Endothelial cell (in vitro differentiated cells): ENCODE measurements around the gene TMEM176B. TPM values are rescaled to one million over a fixed set of nuclear protein-coding genes. Genes with fewer than 3 reads are reported as not detected.

Experiments
- DNase-seq: peaks from one replicate; pipeline ENCODE4 v3.0.0; 2021; ENCODE audit warnings: low spot score
- H3K27ac Mint-ChIP-seq: one replicate; pipeline ENCODE4 v1.8.0; 2021; ENCODE audit warnings: mixed read lengths, inconsistent platforms; ENCODE audit not compliant: unreplicated experiment
- H3K27me3 Mint-ChIP-seq: one replicate; pipeline ENCODE4 v1.8.0; 2021; ENCODE audit warnings: mild to moderate bottlenecking, moderate library complexity, mixed read lengths, inconsistent platforms; ENCODE audit not compliant: unreplicated experiment
- H3K36me3 Mint-ChIP-seq: one replicate; pipeline ENCODE4 v1.8.0; 2021; ENCODE audit warnings: mild to moderate bottlenecking, low read depth, mixed read lengths, inconsistent platforms; ENCODE audit not compliant: unreplicated experiment
- H3K4me1 Mint-ChIP-seq: one replicate; pipeline ENCODE4 v1.8.0; 2021; ENCODE audit warnings: mild to moderate bottlenecking, mixed read lengths, inconsistent platforms; ENCODE audit not compliant: unreplicated experiment
- H3K4me3 Mint-ChIP-seq: one replicate; pipeline ENCODE4 v1.8.0; 2021; ENCODE audit warnings: mild to moderate bottlenecking, mixed read lengths, inconsistent platforms; ENCODE audit not compliant: unreplicated experiment
- H3K9me3 Mint-ChIP-seq: one replicate; pipeline ENCODE4 v1.8.0; 2021; ENCODE audit warnings: mixed read lengths, inconsistent platforms; ENCODE audit not compliant: unreplicated experiment
- CTCF ChIP-seq: fragments of 200-600 bp; sonication (generic); IDR thresholded peaks from one replicate; pipeline ENCODE4 v1.5.0; 2021; ENCODE audit warnings: antibody characterized with exemption; ENCODE audit not compliant: unreplicated experiment
- total RNA-seq: library from RNA; stranded (reverse); fragmentation: NEBNext Ultra II Directional; extraction: Animal tissue kit (Norgen Biotek cat#: 25700); gene quantifications from one replicate; pipeline ENCODE4 v1.2.1, GENCODE V29; 2021; ENCODE audit not compliant: unreplicated experiment

The TMEM176B gene
- total RNA-seq, 1 donor from 2014 or later, result 1.4 TPM

GRCh38 chr7:150846291-150847115, 46.3 kb upstream of the TMEM176B start:
- Mint-ChIP-seq H3K9me3 (no peaks in the 10 kb centered on the region), H3K4me1 (no peaks in the 10 kb centered on the region), H3K36me3 (no peaks in the 10 kb centered on the region), H3K4me3 (no peak overlapping the region), H3K27ac (no peak overlapping the region), H3K27me3 (peaks cover 9% of the 10 kb centered on the region)
- no peak for DNase-seq
- no peak for TF ChIP-seq CTCF

GRCh38 chr7:150845421-150845861, 45.3 kb upstream of the TMEM176B start:
- DNase-seq, result no peak
- H3K36me3 Mint-ChIP-seq, result no peaks in the 10 kb centered on the region
- peaks cover 2% of the 10 kb centered on the region for H3K4me1 Mint-ChIP-seq
- H3K9me3 Mint-ChIP-seq, result no peaks in the 10 kb centered on the region
- no peak for TF ChIP-seq CTCF
- peaks cover 9% of the 10 kb centered on the region for H3K27me3 Mint-ChIP-seq
- H3K27ac Mint-ChIP-seq, result no peak overlapping the region
- no peak overlapping the region for H3K4me3 Mint-ChIP-seq

DNA sequence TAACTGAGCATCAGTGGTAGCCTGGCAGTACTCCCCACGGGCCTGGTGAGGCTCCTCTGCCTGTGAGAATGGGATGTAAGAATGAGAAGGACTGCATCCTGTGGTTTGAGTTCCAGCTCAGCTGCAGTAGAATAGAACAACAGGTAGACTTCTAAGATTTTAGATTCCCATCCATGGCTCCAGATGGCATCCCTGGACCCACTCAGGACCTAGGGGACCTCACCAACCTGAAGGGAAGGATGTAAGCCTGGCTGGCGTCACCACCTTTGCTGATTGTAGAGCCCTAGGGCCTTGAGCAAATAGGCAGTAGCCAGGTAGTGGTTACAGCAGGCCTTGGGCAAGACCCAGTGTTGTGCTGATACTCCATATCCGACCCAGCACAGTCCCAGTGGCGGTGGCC, 42.6 kb upstream of the TMEM176B start:
- no peak overlapping the region for H3K27ac Mint-ChIP-seq
- no peak for DNase-seq
- no peak overlapping the region for H3K4me3 Mint-ChIP-seq
- no peaks in the 10 kb centered on the region for H3K36me3 Mint-ChIP-seq
- peaks cover 5% of the 10 kb centered on the region for H3K27me3 Mint-ChIP-seq
- H3K9me3 Mint-ChIP-seq, result no peaks in the 10 kb centered on the region
- TF ChIP-seq CTCF, result no peak
- H3K4me1 Mint-ChIP-seq, result peaks cover 4% of the 10 kb centered on the region

DNA sequence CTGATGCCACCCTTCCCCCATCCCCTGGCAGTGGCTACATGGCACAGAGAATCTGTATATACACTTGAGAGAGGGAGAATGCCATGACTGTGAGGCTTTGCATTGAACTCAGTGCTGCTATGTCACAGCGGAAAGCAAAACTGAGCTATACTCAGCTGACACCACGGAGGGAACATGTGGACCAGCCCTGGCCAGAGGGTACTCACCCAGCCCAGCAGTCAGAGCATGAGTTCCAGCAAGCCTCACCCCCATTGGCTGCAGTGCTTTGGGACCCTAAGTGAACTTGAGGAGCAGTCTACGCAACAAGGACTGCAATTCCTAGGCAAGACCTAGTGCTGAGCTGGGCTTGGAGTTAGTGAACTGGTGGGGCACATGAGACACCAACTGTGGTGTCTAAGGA, 41.9 kb upstream of the TMEM176B start:
- H3K9me3 Mint-ChIP-seq, result no peaks in the 10 kb centered on the region
- no peak for DNase-seq
- TF ChIP-seq CTCF, result no peak
- no peaks in the 10 kb centered on the region for H3K36me3 Mint-ChIP-seq
- H3K4me1 Mint-ChIP-seq, result peaks cover 4% of the 10 kb centered on the region
- peaks cover 5% of the 10 kb centered on the region for H3K27me3 Mint-ChIP-seq
- no peak overlapping the region for H3K27ac Mint-ChIP-seq
- H3K4me3 Mint-ChIP-seq, result no peak overlapping the region

- no peak overlapping the region for H3K4me3 Mint-ChIP-seq
- DNase-seq, result no peak
These were observed 38.9 kb upstream of the TMEM176B start for GRCh38 chr7:150838965-150839650.

More at GRCh38 chr7:150838965-150839650, 38.9 kb upstream of the TMEM176B start:
- H3K4me1 Mint-ChIP-seq, result peaks cover 4% of the 10 kb centered on the region
- no peaks in the 10 kb centered on the region for H3K36me3 Mint-ChIP-seq
- H3K9me3 Mint-ChIP-seq, result no peaks in the 10 kb centered on the region
- no peak overlapping the region for H3K27ac Mint-ChIP-seq
- TF ChIP-seq CTCF, result no peak
- H3K27me3 Mint-ChIP-seq, result peaks cover 3% of the 10 kb centered on the region
